Measurements from ENCODE around the gene GYS2. TPM values are rescaled to one million over a fixed set of nuclear protein-coding genes. Genes with fewer than 3 reads are reported as not detected.

The GYS2 gene
- total and polyA plus RNA-seq, 9 of the 15 experiments (the other 6 are each of a cell fraction or from before 2014, with no cell fraction given): not detected

DNA sequence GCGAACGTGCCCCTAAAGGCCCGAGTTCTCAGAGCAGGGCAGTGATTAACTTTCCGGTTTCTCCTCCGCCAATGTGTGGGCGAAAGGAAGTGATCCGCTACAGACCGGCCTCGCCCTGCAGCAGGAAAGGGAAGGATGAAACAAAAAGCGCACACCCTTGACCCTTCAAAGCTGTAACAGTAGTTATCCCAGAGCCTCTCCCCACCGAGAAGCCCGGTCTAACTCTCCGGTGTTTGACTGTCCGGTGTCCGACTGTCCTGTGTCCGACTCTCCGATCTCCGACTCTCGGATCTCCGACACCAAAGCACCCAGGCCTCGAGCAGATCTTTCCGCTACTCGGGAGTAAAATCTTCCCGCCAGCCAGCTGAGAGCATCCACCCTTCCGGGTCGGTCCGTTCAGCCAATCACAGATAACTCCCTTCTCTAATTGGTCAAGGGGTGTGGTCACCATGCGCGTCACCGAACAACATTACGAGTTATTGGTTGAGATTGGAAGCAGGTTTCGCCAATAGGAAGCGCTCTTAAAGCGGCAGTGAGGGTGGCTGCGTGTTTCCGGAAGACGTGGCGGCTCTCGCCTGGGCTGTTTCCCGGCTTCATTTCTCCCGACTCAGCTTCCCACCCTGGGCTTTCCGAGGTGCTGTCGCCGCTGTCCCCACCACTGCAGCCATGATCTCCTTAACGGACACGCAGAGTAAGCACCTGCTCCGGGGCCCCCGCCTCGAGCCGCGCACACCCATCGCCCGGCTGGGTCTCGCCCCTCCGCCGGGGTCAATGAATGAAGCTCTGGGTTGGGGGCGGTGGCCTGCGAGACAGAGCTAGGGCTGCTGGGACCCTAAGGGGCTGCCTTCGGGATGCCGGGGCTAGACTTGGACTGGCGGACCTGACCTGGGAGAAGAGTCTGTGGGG lies 103.1 kb downstream of the GYS2 start, which contains the start of the genes GOLT1B and RECQL (continued):
- no peak for TF ChIP-seq GTF3C2 (IDR thresholded peaks at IDR 0.05; ENCODE audit: borderline replicate concordance, extremely low read depth, insufficient read length)
- no peak for TF ChIP-seq POLR3A (IDR thresholded peaks at IDR 0.05; ENCODE audit: borderline replicate concordance, extremely low read depth, insufficient read depth, insufficient read length)
- TF ChIP-seq RNF2 (IDR thresholded peaks at IDR 0.05): no peak; the same call in 1 of the 2 replicates
- TF ChIP-seq, protein P1, sequence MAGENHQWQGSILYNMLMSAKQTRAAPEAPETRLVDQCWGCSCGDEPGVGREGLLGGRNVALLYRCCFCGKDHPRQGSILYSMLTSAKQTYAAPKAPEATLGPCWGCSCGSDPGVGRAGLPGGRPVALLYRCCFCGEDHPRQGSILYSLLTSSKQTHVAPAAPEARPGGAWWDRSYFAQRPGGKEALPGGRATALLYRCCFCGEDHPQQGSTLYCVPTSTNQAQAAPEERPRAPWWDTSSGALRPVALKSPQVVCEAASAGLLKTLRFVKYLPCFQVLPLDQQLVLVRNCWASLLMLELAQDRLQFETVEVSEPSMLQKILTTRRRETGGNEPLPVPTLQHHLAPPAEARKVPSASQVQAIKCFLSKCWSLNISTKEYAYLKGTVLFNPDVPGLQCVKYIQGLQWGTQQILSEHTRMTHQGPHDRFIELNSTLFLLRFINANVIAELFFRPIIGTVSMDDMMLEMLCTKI (IDR thresholded peaks at IDR 0.05; ENCODE audit: partially characterized antibody): no peak
- TF ChIP-seq, protein P2, sequence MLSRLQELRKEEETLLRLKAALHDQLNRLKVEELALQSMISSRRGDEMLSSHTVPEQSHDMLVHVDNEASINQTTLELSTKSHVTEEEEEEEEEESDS (CRISPR knock-in tag; IDR thresholded peaks at IDR 0.05): no peak
- no peak for TF ChIP-seq BDP1 (IDR thresholded peaks at IDR 0.05; ENCODE audit: insufficient read depth, insufficient read length)
- TF ChIP-seq MBD2 (IDR thresholded peaks at IDR 0.05; ENCODE audit: borderline replicate concordance, low read depth): peak; percentile 97
- no peak for TF ChIP-seq BRF1 (IDR thresholded peaks at IDR 0.05; ENCODE audit: borderline replicate concordance, extremely low read depth, insufficient read length)
- TF ChIP-seq ZNF785 (CRISPR knock-in tag; IDR thresholded peaks at IDR 0.05): no peak
- peak; percentile 91 for TF ChIP-seq ELF2 (CRISPR knock-in tag; IDR thresholded peaks at IDR 0.05)
- no peak for TF ChIP-seq HNRNPL (IDR thresholded peaks at IDR 0.05; ENCODE audit: low read depth, low read length)
- TF ChIP-seq PRDM10 (IDR thresholded peaks at IDR 0.05; ENCODE audit: partially characterized antibody): no peak
- no peak for TF ChIP-seq SOX6 (IDR thresholded peaks at IDR 0.05)
- no peak for TF ChIP-seq HDAC3 (IDR thresholded peaks at IDR 0.05; ENCODE audit: borderline replicate concordance, partially characterized antibody)
- TF ChIP-seq TCF15 (CRISPR knock-in tag; IDR thresholded peaks at IDR 0.05): no peak
- no peak for TF ChIP-seq BMI1 (IDR thresholded peaks at IDR 0.05; ENCODE audit: low read length)
- TF ChIP-seq ZNF24 (IDR thresholded peaks at IDR 0.05): no peak
- TF ChIP-seq CHD4 (IDR thresholded peaks at IDR 0.05; ENCODE audit: insufficient read depth, insufficient replicate concordance, low read depth, low read length, poor library complexity, severe bottlenecking): no peak
- TF ChIP-seq PPARD (CRISPR knock-in tag; IDR thresholded peaks at IDR 0.05): no peak

Measured in K562 (cell line).